HAP-1 (cell line): ENCODE results near the gene KRT32.

Experiments used
- DNase-seq, 2 experiments: peaks; one replicate each; pipeline ENCODE4 v3.0.0-alpha.2; 2016 to 2020; ENCODE audit warnings: low spot score in 2 of 2
- H3K27me3 ChIP-seq: fragments of 250-450 bp; sonication (Bioruptor Pico); 2 replicates; pipeline ENCODE4 v1.5.1; 2020; ENCODE audit warnings: low read depth, mild to moderate bottlenecking, moderate library complexity
- H3K36me3 ChIP-seq: fragments of 250-450 bp; sonication (Bioruptor Pico); replicated peaks from 2 replicates; pipeline ENCODE4 v1.5.1; 2020; ENCODE audit warnings: mild to moderate bottlenecking
- H3K4me1 ChIP-seq: fragments of 250-450 bp; sonication (Bioruptor Pico); 2 replicates; pipeline ENCODE4 v1.5.1; 2020; ENCODE audit warnings: mild to moderate bottlenecking
- H3K4me3 ChIP-seq: fragments of 250-450 bp; sonication (Bioruptor Pico); 2 replicates; pipeline ENCODE4 v1.5.1; 2020; ENCODE audit warnings: mild to moderate bottlenecking, moderate library complexity
- H3K9me3 ChIP-seq: fragments of 250-450 bp; sonication (Bioruptor Pico); 2 replicates; pipeline ENCODE4 v1.5.1; 2020; ENCODE audit warnings: mild to moderate bottlenecking, moderate library complexity
- in situ Hi-C: fragments of 300-500 bp; cut with MboI; formaldehyde crosslinking; loops from 3 replicates; pipeline ENCODE4 v1.14.3; 2020; ENCODE audit warnings: low sequenced_read_pairs, inconsistent platforms, mixed read lengths

KRT32 gene

GRCh38 chr17:41468346-41468745, 1.2 kb upstream of the KRT32 start:
- no peaks in the 10 kb centered on the region; the same call in 1 of the 2 replicates for H3K27me3 ChIP-seq
- no peak overlapping the region for H3K4me3 ChIP-seq
- DNase-seq: no peak
- 0 out of 2 replicates have a peak, but pooled peaks cover 2% of the 10 kb centered on the region for H3K9me3 ChIP-seq
- in situ Hi-C loops: no loop called here
- H3K4me1 ChIP-seq: no peaks in the 10 kb centered on the region
- H3K36me3 ChIP-seq: no peaks in the 10 kb centered on the region

GRCh38 chr17:41467561-41467960, 375 bp upstream of the KRT32 start:
- H3K9me3 ChIP-seq: 0 out of 2 replicates have a peak, but pooled peaks cover 2% of the 10 kb centered on the region
- H3K4me1 ChIP-seq: no peaks in the 10 kb centered on the region
- DNase-seq: no peak
- in situ Hi-C loops: no loop called here
- H3K27me3 ChIP-seq: no peaks in the 10 kb centered on the region; the same call in 1 of the 2 replicates
- H3K4me3 ChIP-seq: no peak overlapping the region
- H3K36me3 ChIP-seq: no peaks in the 10 kb centered on the region

- Histone ChIP-seq H3K27me3 (no peaks in the 10 kb centered on the region; the same call in 1 of the 2 replicates), H3K36me3 (no peaks in the 10 kb centered on the region), H3K4me1 (no peaks in the 10 kb centered on the region), H3K4me3 (no peak overlapping the region), H3K9me3 (no peaks in the 10 kb centered on the region)
- in situ Hi-C loops: no loop called here
- DNase-seq: no peak
Observed at GRCh38 chr17:41464682-41465081, 2.5 kb downstream of the KRT32 start.

GRCh38 chr17:41464173-41464572, 3.0 kb downstream of the KRT32 start:
- Histone ChIP-seq H3K36me3 (no peaks in the 10 kb centered on the region), H3K9me3 (no peaks in the 10 kb centered on the region), H3K4me3 (no peak overlapping the region), H3K27me3 (no peaks in the 10 kb centered on the region; the same call in 1 of the 2 replicates), H3K4me1 (no peaks in the 10 kb centered on the region)
- in situ Hi-C loops: no loop called here
- DNase-seq: no peak

- H3K36me3 ChIP-seq: no peaks in the 10 kb centered on the region
- in situ Hi-C loops: no loop called here
- no peaks in the 10 kb centered on the region for H3K9me3 ChIP-seq
- H3K27me3 ChIP-seq: no peaks in the 10 kb centered on the region; the same call in 1 of the 2 replicates
- H3K4me1 ChIP-seq: no peaks in the 10 kb centered on the region
- H3K4me3 ChIP-seq: no peak overlapping the region
- DNase-seq: no peak
Observed at GRCh38 chr17:41463746-41464145, 3.4 kb downstream of the KRT32 start.

GRCh38 chr17:41462705-41463104, 4.5 kb downstream of the KRT32 start:
- H3K9me3 ChIP-seq: no peaks in the 10 kb centered on the region
- H3K4me1 ChIP-seq: no peaks in the 10 kb centered on the region
- H3K36me3 ChIP-seq: no peaks in the 10 kb centered on the region
- in situ Hi-C loops: no loop called here
- H3K4me3 ChIP-seq: no peak overlapping the region
- no peak for DNase-seq
- H3K27me3 ChIP-seq: no peaks in the 10 kb centered on the region; the same call in 1 of the 2 replicates

GRCh38 chr17:41457676-41458075, 9.5 kb downstream of the KRT32 start:
- Histone ChIP-seq H3K4me1 (no peaks in the 10 kb centered on the region), H3K27me3 (no peaks in the 10 kb centered on the region), H3K4me3 (no peak overlapping the region), H3K36me3 (no peaks in the 10 kb centered on the region), H3K9me3 (no peaks in the 10 kb centered on the region)
- in situ Hi-C loops: no loop called here
- no peak for DNase-seq

GRCh38 chr17:41456204-41456603, 11.0 kb downstream of the KRT32 start:
- Histone ChIP-seq H3K4me1 (no peaks in the 10 kb centered on the region), H3K9me3 (no peaks in the 10 kb centered on the region), H3K27me3 (no peaks in the 10 kb centered on the region), H3K4me3 (no peak overlapping the region), H3K36me3 (no peaks in the 10 kb centered on the region)
- no peak for DNase-seq
- in situ Hi-C loops: no loop called here

- H3K27me3 ChIP-seq: no peaks in the 10 kb centered on the region; the same call in 1 of the 2 replicates
- H3K4me1 ChIP-seq: no peaks in the 10 kb centered on the region
- in situ Hi-C loops: no loop called here
- no peak for DNase-seq
- H3K9me3 ChIP-seq: no peaks in the 10 kb centered on the region
- H3K4me3 ChIP-seq: no peak overlapping the region
- H3K36me3 ChIP-seq: no peaks in the 10 kb centered on the region
Observed at GRCh38 chr17:41455236-41455635, 11.9 kb downstream of the KRT32 start.

GRCh38 chr17:41453066-41453465, 14.1 kb downstream of the KRT32 start:
- H3K4me3 ChIP-seq: no peak overlapping the region
- in situ Hi-C loops: no loop called here
- DNase-seq: no peak
- H3K36me3 ChIP-seq: no peaks in the 10 kb centered on the region
- no peaks in the 10 kb centered on the region for H3K9me3 ChIP-seq
- H3K27me3 ChIP-seq: no peaks in the 10 kb centered on the region; the same call in 1 of the 2 replicates
- H3K4me1 ChIP-seq: no peaks in the 10 kb centered on the region

- Histone ChIP-seq H3K27me3 (no peaks in the 10 kb centered on the region; the same call in 1 of the 2 replicates), H3K9me3 (no peaks in the 10 kb centered on the region), H3K36me3 (no peaks in the 10 kb centered on the region), H3K4me1 (no peaks in the 10 kb centered on the region), H3K4me3 (no peak overlapping the region)
- DNase-seq: no peak
- in situ Hi-C loops: no loop called here
Observed at GRCh38 chr17:41452281-41452680, 14.9 kb downstream of the KRT32 start.

- no peaks in the 10 kb centered on the region for H3K9me3 ChIP-seq
- no peak overlapping the region for H3K4me3 ChIP-seq
- H3K27me3 ChIP-seq: no peaks in the 10 kb centered on the region; the same call in 1 of the 2 replicates
- H3K4me1 ChIP-seq: no peaks in the 10 kb centered on the region
- DNase-seq: no peak
- in situ Hi-C loops: no loop called here
- no peaks in the 10 kb centered on the region for H3K36me3 ChIP-seq
Observed at GRCh38 chr17:41451154-41451728, 15.9 kb downstream of the KRT32 start.

- in situ Hi-C loops: no loop called here
- no peaks in the 10 kb centered on the region; the same call in 1 of the 2 replicates for H3K27me3 ChIP-seq
- DNase-seq: no peak
- H3K36me3 ChIP-seq: no peaks in the 10 kb centered on the region
- no peaks in the 10 kb centered on the region for H3K4me1 ChIP-seq
- H3K9me3 ChIP-seq: no peaks in the 10 kb centered on the region
- no peak overlapping the region for H3K4me3 ChIP-seq
Observed at GRCh38 chr17:41449008-41449407, 18.2 kb downstream of the KRT32 start.

- H3K36me3 ChIP-seq: no peaks in the 10 kb centered on the region
- no peak for DNase-seq
Observed at GRCh38 chr17:41448506-41448905, 18.7 kb downstream of the KRT32 start.

GRCh38 chr17:41446806-41447205, 20.4 kb downstream of the KRT32 start:
- DNase-seq: no peak
- Histone ChIP-seq H3K4me1 (no peaks in the 10 kb centered on the region), H3K36me3 (no peaks in the 10 kb centered on the region), H3K27me3 (peaks cover 2% of the 10 kb centered on the region), H3K4me3 (no peak overlapping the region), H3K9me3 (no peaks in the 10 kb centered on the region)
- in situ Hi-C loops: no loop called here

More at GRCh38 chr17:41448506-41448905, 18.7 kb downstream of the KRT32 start:
- Histone ChIP-seq H3K9me3 (no peaks in the 10 kb centered on the region), H3K4me3 (no peak overlapping the region), H3K27me3 (peaks cover 1% of the 10 kb centered on the region), H3K4me1 (no peaks in the 10 kb centered on the region)
- in situ Hi-C loops: no loop called here
